MM.1S (cell line): ENCODE measurements around the gene CRADD.

ENCODE experiments used
- DNase-seq: peaks from one replicate; pipeline ENCODE4 v3.0.0-alpha.2; 2015
- H2AFZ ChIP-seq: fragments of 300-600 bp; sonication (generic); 2 replicates; pipeline ENCODE4 v1.6.0; 2016; ENCODE audit warnings: antibody characterized with exemption, low read length
- H3F3A ChIP-seq: fragments of 300-600 bp; sonication (generic); 2 replicates; pipeline ENCODE4 v1.6.1; 2016; ENCODE audit warnings: mild to moderate bottlenecking, antibody characterized with exemption, low read length, moderate library complexity, mixed read lengths; ENCODE audit not compliant: insufficient read depth
- H3K27ac ChIP-seq: fragments of 300-600 bp; sonication (generic); 2 replicates; pipeline ENCODE4 v1.5.1; 2016; ENCODE audit warnings: mild to moderate bottlenecking, low read length
- H3K27me3 ChIP-seq: fragments of 300-600 bp; sonication (generic); replicated peaks from 2 replicates; pipeline ENCODE4 v1.6.0; 2016; ENCODE audit warnings: low read length; ENCODE audit not compliant: insufficient read depth
- H3K36me3 ChIP-seq: fragments of 300-600 bp; sonication (generic); replicated peaks from 2 replicates; pipeline ENCODE4 v1.6.1; 2016; ENCODE audit warnings: mild to moderate bottlenecking, low read length, mixed read lengths; ENCODE audit not compliant: insufficient read depth
- H3K4me1 ChIP-seq: fragments of 300-600 bp; sonication (generic); 2 replicates; pipeline ENCODE4 v1.6.1; 2016; ENCODE audit warnings: low read length, mixed read lengths
- H3K4me2 ChIP-seq: fragments of 300-600 bp; sonication (generic); 2 replicates; pipeline ENCODE4 v1.6.0; 2016; ENCODE audit warnings: low read depth, low read length
- H3K4me3 ChIP-seq: fragments of 300-600 bp; sonication (generic); 2 replicates; pipeline ENCODE4 v1.5.1; 2016; ENCODE audit warnings: low read length, mixed read lengths
- H3K79me2 ChIP-seq: fragments of 300-600 bp; sonication (generic); 2 replicates; pipeline ENCODE4 v1.6.1; 2016; ENCODE audit warnings: mixed run types, low read length, mixed read lengths
- H3K9ac ChIP-seq: fragments of 300-600 bp; sonication (generic); 2 replicates; pipeline ENCODE4 v1.6.1; 2016; ENCODE audit warnings: low read length, mixed read lengths
- H3K9me2 ChIP-seq: fragments of 300-600 bp; sonication (generic); replicated peaks from 2 replicates; pipeline ENCODE4 v1.6.1; 2016; ENCODE audit warnings: mild to moderate bottlenecking, low read length, mixed read lengths; ENCODE audit not compliant: insufficient read depth
- H3K9me3 ChIP-seq: fragments of 300-600 bp; sonication (generic); replicated peaks from 2 replicates; pipeline ENCODE4 v1.6.1; 2016; ENCODE audit warnings: mild to moderate bottlenecking, low read length, mixed read lengths; ENCODE audit not compliant: insufficient read depth
- H4K20me1 ChIP-seq: fragments of 300-600 bp; sonication (generic); 2 replicates; pipeline ENCODE4 v1.6.1; 2016; ENCODE audit warnings: mild to moderate bottlenecking, low read length, moderate library complexity, mixed read lengths; ENCODE audit not compliant: insufficient read depth
- EZH2 ChIP-seq: fragments of 300-600 bp; sonication (generic); optimal IDR thresholded peaks from 2 replicates; pipeline ENCODE3; 2017; ENCODE audit warnings: low read depth, mild to moderate bottlenecking, antibody characterized with exemption, low read length, mixed read lengths
- EZH2phosphoT487 ChIP-seq: fragments of 300-600 bp; sonication (generic); IDR thresholded peaks from 2 replicates; pipeline ENCODE4 v1.6.1; 2018; ENCODE audit warnings: antibody characterized with exemption, low read length
- TF ChIP-seq, protein P1 (sequence below): fragments of 300-600 bp; sonication (generic); IDR thresholded peaks from 2 replicates; pipeline ENCODE4 v1.5.1; 2016; ENCODE audit warnings: antibody characterized with exemption, low read length, mixed read lengths

Gene CRADD

DNA sequence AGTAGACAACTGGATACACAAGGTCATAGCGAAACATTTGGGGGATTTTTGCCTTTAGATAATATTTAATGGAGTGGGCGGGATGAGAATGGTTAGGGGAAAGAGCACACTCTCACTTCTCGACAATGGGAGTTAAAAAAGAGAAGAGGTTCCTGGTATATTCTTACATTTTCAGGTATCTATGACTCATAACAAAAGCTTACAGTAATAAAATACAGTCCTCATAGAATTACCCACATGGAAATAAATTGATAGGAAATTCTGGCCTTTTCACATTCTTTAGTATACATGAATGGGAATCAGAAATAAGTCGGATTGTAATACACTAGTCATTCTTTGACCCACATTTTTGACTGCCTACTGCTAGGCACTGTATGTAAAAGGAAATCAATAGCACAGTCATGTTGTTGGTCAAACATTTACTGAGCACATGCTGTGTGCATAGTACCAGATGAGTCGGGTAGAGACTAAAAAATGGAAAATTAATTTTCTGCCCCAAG, 8.2 kb upstream of the CRADD start:
- Histone ChIP-seq H3K27ac (no peak overlapping the region), H3K9me2 (no peaks in the 10 kb centered on the region), H3K4me1 (peaks cover 7% of the 10 kb centered on the region; the same call in 1 of the 2 replicates), H3F3A (0 out of 2 replicates have a peak, but pooled peaks cover 6% of the 10 kb centered on the region), H3K27me3 (no peaks in the 10 kb centered on the region), H3K4me3 (no peak overlapping the region), H3K9me3 (no peaks in the 10 kb centered on the region), H3K4me2 (no peak overlapping the region), H3K36me3 (no peaks in the 10 kb centered on the region), H3K9ac (no peak overlapping the region), H3K79me2 (no peaks in the 10 kb centered on the region), H2AFZ (no peak overlapping the region), H4K20me1 (no peaks in the 10 kb centered on the region)
- TF ChIP-seq EZH2 (no peak), EZH2phosphoT487 (no peak)
- TF ChIP-seq, protein P1, sequence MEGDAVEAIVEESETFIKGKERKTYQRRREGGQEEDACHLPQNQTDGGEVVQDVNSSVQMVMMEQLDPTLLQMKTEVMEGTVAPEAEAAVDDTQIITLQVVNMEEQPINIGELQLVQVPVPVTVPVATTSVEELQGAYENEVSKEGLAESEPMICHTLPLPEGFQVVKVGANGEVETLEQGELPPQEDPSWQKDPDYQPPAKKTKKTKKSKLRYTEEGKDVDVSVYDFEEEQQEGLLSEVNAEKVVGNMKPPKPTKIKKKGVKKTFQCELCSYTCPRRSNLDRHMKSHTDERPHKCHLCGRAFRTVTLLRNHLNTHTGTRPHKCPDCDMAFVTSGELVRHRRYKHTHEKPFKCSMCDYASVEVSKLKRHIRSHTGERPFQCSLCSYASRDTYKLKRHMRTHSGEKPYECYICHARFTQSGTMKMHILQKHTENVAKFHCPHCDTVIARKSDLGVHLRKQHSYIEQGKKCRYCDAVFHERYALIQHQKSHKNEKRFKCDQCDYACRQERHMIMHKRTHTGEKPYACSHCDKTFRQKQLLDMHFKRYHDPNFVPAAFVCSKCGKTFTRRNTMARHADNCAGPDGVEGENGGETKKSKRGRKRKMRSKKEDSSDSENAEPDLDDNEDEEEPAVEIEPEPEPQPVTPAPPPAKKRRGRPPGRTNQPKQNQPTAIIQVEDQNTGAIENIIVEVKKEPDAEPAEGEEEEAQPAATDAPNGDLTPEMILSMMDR = no peak
- no peak for DNase-seq

DNA sequence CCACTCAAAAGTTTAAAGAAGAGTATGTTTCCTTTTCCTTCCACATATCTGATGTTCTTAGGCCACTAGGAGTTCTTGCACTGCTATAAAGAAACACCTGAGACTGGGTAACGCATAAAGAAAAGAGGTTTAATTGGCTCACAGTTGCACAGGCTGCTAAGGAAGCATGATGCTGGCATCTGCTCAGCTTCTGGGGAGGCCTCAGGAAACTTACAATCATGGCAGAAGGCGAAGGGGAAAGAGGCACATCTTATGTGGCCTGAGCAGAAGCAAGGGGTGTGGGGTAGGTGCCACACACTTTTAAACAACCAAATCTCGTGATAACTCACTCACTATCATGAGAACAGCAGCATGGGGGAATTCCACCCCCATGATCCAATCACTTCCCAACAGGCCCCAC, 7.7 kb upstream of the CRADD start:
- H3K4me2 ChIP-seq = no peak overlapping the region
- TF ChIP-seq, protein P1 = no peak
- TF ChIP-seq EZH2 (no peak), EZH2phosphoT487 (no peak)
- H3K27me3 ChIP-seq = no peaks in the 10 kb centered on the region

DNA sequence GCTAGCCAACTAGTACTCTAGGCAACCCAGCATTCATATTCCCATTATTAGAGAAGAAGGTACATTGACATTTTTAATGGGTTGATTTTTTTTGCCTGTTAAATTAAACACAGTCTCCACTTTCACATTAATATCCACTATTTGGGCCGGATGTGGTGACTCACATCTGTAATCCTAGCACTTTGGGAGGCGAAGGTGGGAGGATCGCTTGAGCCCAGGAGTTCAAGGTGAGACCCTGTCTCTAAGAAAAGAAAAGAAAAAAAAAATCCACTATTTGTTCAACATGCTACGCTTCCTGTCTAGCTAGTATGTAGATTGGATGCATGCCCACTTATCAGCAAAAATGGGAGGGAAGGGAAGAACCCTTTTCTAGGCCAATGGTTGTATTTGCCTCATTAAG, 7.1 kb upstream of the CRADD start:
- no peak for TF ChIP-seq EZH2
- TF ChIP-seq, protein P1 = no peak
- no peak for TF ChIP-seq EZH2phosphoT487
- H3K4me2 ChIP-seq = no peak overlapping the region
- no peak overlapping the region for H3K4me3 ChIP-seq
- peaks cover 7% of the 10 kb centered on the region; the same call in 1 of the 2 replicates for H3K4me1 ChIP-seq
- H3K9ac ChIP-seq = no peak overlapping the region
- no peaks in the 10 kb centered on the region for H3K36me3 ChIP-seq
- no peaks in the 10 kb centered on the region for H3K79me2 ChIP-seq
- H4K20me1 ChIP-seq = no peaks in the 10 kb centered on the region
- H3K27ac ChIP-seq = no peak overlapping the region
- H3K27me3 ChIP-seq = no peaks in the 10 kb centered on the region
- H3F3A ChIP-seq = 0 out of 2 replicates have a peak, but pooled peaks cover 6% of the 10 kb centered on the region
- H3K9me3 ChIP-seq = no peaks in the 10 kb centered on the region
- DNase-seq = no peak
- no peak overlapping the region for H2AFZ ChIP-seq
- H3K9me2 ChIP-seq = no peaks in the 10 kb centered on the region

More for the DNA sequence above, 7.7 kb upstream of the CRADD start:
- H3K9ac ChIP-seq = no peak overlapping the region
- H3F3A ChIP-seq = 0 out of 2 replicates have a peak, but pooled peaks cover 6% of the 10 kb centered on the region
- no peak overlapping the region for H3K27ac ChIP-seq
- H3K9me2 ChIP-seq = no peaks in the 10 kb centered on the region
- H2AFZ ChIP-seq = no peak overlapping the region
- H3K9me3 ChIP-seq = no peaks in the 10 kb centered on the region
- no peak overlapping the region for H3K4me3 ChIP-seq
- no peaks in the 10 kb centered on the region for H3K36me3 ChIP-seq
- H3K79me2 ChIP-seq = no peaks in the 10 kb centered on the region
- DNase-seq = no peak
- H3K4me1 ChIP-seq = peaks cover 7% of the 10 kb centered on the region; the same call in 1 of the 2 replicates
- no peaks in the 10 kb centered on the region for H4K20me1 ChIP-seq
